HepG2 (cell line): ENCODE data around the gene ITIH1. TPM values are rescaled to one million over a fixed set of nuclear protein-coding genes. Genes with fewer than 3 reads are reported as not detected.
A peak's percentile ranks its signal among the peaks of the same experiment; 100 is the strongest.

Source experiments
- ATAD3A ChIP-seq: sonication (generic); formaldehyde crosslinking; IDR thresholded peaks from 2 replicates; pipeline ENCODE4 v1.4.0; 2020; ENCODE audit warnings: missing genetic modification reagents
- DDIT3 ChIP-seq: sonication (generic); formaldehyde crosslinking; IDR thresholded peaks from 2 replicates; pipeline ENCODE4 v1.4.0; 2020; ENCODE audit warnings: mild to moderate bottlenecking, missing genetic modification reagents
- FOSL2 ChIP-seq: sonication (generic); formaldehyde crosslinking; IDR thresholded peaks from 2 replicates; pipeline ENCODE4 v1.4.0; 2020; ENCODE audit warnings: missing genetic modification reagents
- FOXP1 ChIP-seq, 2 experiments: fragments of 450-650 bp in 1 of 2; IDR thresholded peaks; 2 replicates each; pipeline ENCODE4 v1.6.1; 2017 to 2018; ENCODE audit warnings: antibody characterized with exemption in 1 of 2
- HDAC1 ChIP-seq: sonication (generic); formaldehyde crosslinking; IDR thresholded peaks from 2 replicates; pipeline ENCODE4 v1.5.1; 2020; ENCODE audit warnings: mild to moderate bottlenecking, missing genetic modification reagents
- HNF4A ChIP-seq: sonication (generic); formaldehyde crosslinking; IDR thresholded peaks from 2 replicates; pipeline ENCODE4 v1.4.0; 2020; ENCODE audit warnings: missing genetic modification reagents
- HNRNPLL ChIP-seq: fragments of 200-400 bp; formaldehyde crosslinking; IDR thresholded peaks from 2 replicates; pipeline ENCODE4 v1.6.1; 2017; ENCODE audit warnings: mild to moderate bottlenecking, low read depth, low read length; ENCODE audit not compliant: poor library complexity, severe bottlenecking
- ISL2 ChIP-seq: sonication (generic); formaldehyde crosslinking; IDR thresholded peaks from 2 replicates; pipeline ENCODE4 v1.5.0; 2020; ENCODE audit warnings: missing genetic modification reagents
- KAT7 ChIP-seq: IDR thresholded peaks from 2 replicates; pipeline ENCODE4 v1.6.1; 2018; ENCODE audit warnings: borderline replicate concordance, missing compliant biosample characterization
- MAF1 ChIP-seq: sonication (generic); formaldehyde crosslinking; IDR thresholded peaks from 2 replicates; pipeline ENCODE4 v1.5.0; 2020; ENCODE audit warnings: missing genetic modification reagents, borderline replicate concordance
- MIER3 ChIP-seq: IDR thresholded peaks from 2 replicates; pipeline ENCODE4 v1.6.1; 2016; ENCODE audit warnings: missing compliant biosample characterization, borderline replicate concordance
- PHF21A ChIP-seq: sonication (generic); formaldehyde crosslinking; IDR thresholded peaks from 2 replicates; pipeline ENCODE4 v1.5.0; 2020; ENCODE audit warnings: mild to moderate bottlenecking, missing genetic modification reagents
- PRMT3 ChIP-seq: sonication (generic); formaldehyde crosslinking; IDR thresholded peaks from 2 replicates; pipeline ENCODE4 v1.8.1; 2022; ENCODE audit warnings: low read depth, mild to moderate bottlenecking, moderate library complexity, missing genetic modification reagents, borderline replicate concordance
- PTBP1 ChIP-seq: fragments of 200-400 bp; formaldehyde crosslinking; IDR thresholded peaks from 2 replicates; pipeline ENCODE4 v1.6.1; 2018; ENCODE audit warnings: low read length, low read depth; ENCODE audit not compliant: poor library complexity, severe bottlenecking
- RARA ChIP-seq: IDR thresholded peaks from 2 replicates; pipeline ENCODE4 v1.6.1; 2016; ENCODE audit warnings: missing genetic modification reagents, missing compliant biosample characterization
- RBAK ChIP-seq: sonication (generic); formaldehyde crosslinking; IDR thresholded peaks from 2 replicates; pipeline ENCODE4 v1.5.1; 2020; ENCODE audit warnings: mild to moderate bottlenecking, missing genetic modification reagents
- SOX6 ChIP-seq, 2 experiments: fragments of 450-650 bp in 1 of 2; sonication (generic) in 1 of 2; formaldehyde crosslinking in 1 of 2; IDR thresholded peaks; 2 replicates each; pipeline versions ENCODE4 v1.4.0 to v1.6.1; 2017 to 2020; ENCODE audit warnings: antibody characterized with exemption in 1 of 2, mild to moderate bottlenecking in 1 of 2, missing genetic modification reagents in 1 of 2
- THAP8 ChIP-seq: sonication (generic); formaldehyde crosslinking; IDR thresholded peaks from 2 replicates; pipeline ENCODE4 v1.5.1; 2020; ENCODE audit warnings: missing genetic modification reagents, mild to moderate bottlenecking, borderline replicate concordance
- ZBTB38 ChIP-seq: sonication (generic); formaldehyde crosslinking; IDR thresholded peaks from 2 replicates; pipeline ENCODE4 v1.5.1; 2020; ENCODE audit warnings: mild to moderate bottlenecking, missing genetic modification reagents
- ZNF121 ChIP-seq: sonication (generic); formaldehyde crosslinking; IDR thresholded peaks from 2 replicates; pipeline ENCODE4 v1.5.0; 2020; ENCODE audit warnings: mild to moderate bottlenecking, missing genetic modification reagents
- ZNF558 ChIP-seq: sonication (generic); formaldehyde crosslinking; IDR thresholded peaks from 2 replicates; pipeline ENCODE4 v1.9.0; 2022; ENCODE audit warnings: mild to moderate bottlenecking, missing genetic modification reagents, borderline replicate concordance
- ZNF703 ChIP-seq: sonication (generic); formaldehyde crosslinking; IDR thresholded peaks from 2 replicates; pipeline ENCODE4 v1.5.1; 2020; ENCODE audit warnings: missing genetic modification reagents, mild to moderate bottlenecking, moderate library complexity, borderline replicate concordance
- polyA plus RNA-seq, 8 experiments: library from polyadenylated mRNA; depleted of rRNA in 3 of 8; stranded (reverse) in 7 of 8; unstranded in 1 of 8; fragments of >200 nt; fragmentation: Illumina TruSeq in 4 of 8; extraction: Trizol in 4 of 8; gene quantifications; 2 replicates each; pipeline versions ENCODE4 v1.2.1 to v1.2.3, GENCODE V29; 2011 to 2016; ENCODE audit warnings: low read depth in 4 of 8, missing spikeins in 1 of 8, mixed read lengths in 1 of 8; ENCODE audit not compliant: insufficient read depth in 1 of 8
- total RNA-seq, 5 experiments: library from RNA; depleted of rRNA; stranded (reverse); fragments of >200 nt; fragmentation: Illumina TruSeq; extraction: Trizol; gene quantifications; 2 replicates each; pipeline ENCODE4 v1.2.3, GENCODE V29; 2016; ENCODE audit warnings: low read depth in 1 of 5

ITIH1 gene
- total and polyA plus RNA-seq, 2 of the 13 experiments (the other 11 are each of a cell fraction or from before 2014, with no cell fraction given), result 12.3 to 19.6 TPM

- TF ChIP-seq PTBP1 (no peak), ZNF558 (CRISPR knock-in tag) (no peak), FOSL2 (CRISPR knock-in tag) (peak; percentile 43), RBAK (CRISPR knock-in tag) (no peak), ZBTB38 (CRISPR knock-in tag) (peak; percentile 47; the same call in 1 of the 2 replicates), RARA (CRISPR knock-in tag) (peak; percentile 94), HNRNPLL (no peak), MAF1 (CRISPR knock-in tag) (no peak), ISL2 (CRISPR knock-in tag) (peak; percentile 60; the same call in 1 of the 2 replicates), PHF21A (peak; percentile 80; the same call in 1 of the 2 replicates), THAP8 (CRISPR knock-in tag) (no peak), SOX6 (IDR thresholded peaks at IDR 0.05) (no peak), SOX6 (CRISPR knock-in tag; IDR thresholded peaks at IDR 0.05) (peak; percentile 83), KAT7 (CRISPR knock-in tag) (peak; percentile 30; the same call in 1 of the 2 replicates), FOXP1 (IDR thresholded peaks at IDR 0.05) (no peak), FOXP1 (CRISPR knock-in tag; IDR thresholded peaks at IDR 0.05) (peak; percentile 94), ZNF703 (CRISPR knock-in tag) (no peak), ATAD3A (CRISPR knock-in tag) (no peak), HNF4A (CRISPR knock-in tag) (peak; percentile 68), HDAC1 (peak; percentile 50), DDIT3 (CRISPR knock-in tag) (no peak), MIER3 (peak; percentile 77; the same call in 1 of the 2 replicates), ZNF121 (CRISPR knock-in tag) (no peak), PRMT3 (CRISPR knock-in tag) (no peak)
Observed at GRCh38 chr3:52795298-52795900, 18.0 kb downstream of the ITIH1 start (continued).
